Loucy (cell line): ENCODE data around the gene WBP2.

Experiments used
- CTCF ChIP-seq: fragments of 200-600 bp; sonication (generic); conservative IDR thresholded peaks from 2 replicates; pipeline ENCODE4 v1.5.1; 2014; ENCODE audit warnings: mild to moderate bottlenecking, antibody characterized with exemption, low read length
- EZH2phosphoT487 ChIP-seq: fragments of 200-600 bp; IDR thresholded peaks from 2 replicates; pipeline ENCODE4 v1.6.1; 2018; ENCODE audit warnings: antibody characterized with exemption, mild to moderate bottlenecking, moderate library complexity, borderline replicate concordance

- TF ChIP-seq CTCF (no peak), EZH2phosphoT487 (no peak)
Measured at GRCh38 chr17:75874323-75875181, 19.4 kb upstream of the WBP2 start.
